IMR-90 (cell line): ENCODE measurements around the gene ROMO1.

ENCODE experiments used
- BHLHE40 ChIP-seq: fragments of 150-350 bp; IDR thresholded peaks from 2 replicates; pipeline ENCODE4 v1.6.1; 2016; ENCODE audit warnings: mild to moderate bottlenecking, low read depth, low read length
- CEBPB ChIP-seq: IDR thresholded peaks from 2 replicates; pipeline ENCODE4 v1.6.1; 2012; ENCODE audit warnings: low read depth, low read length, improper control_type of control experiment
- CTCF ChIP-seq: conservative IDR thresholded peaks from 2 replicates; pipeline ENCODE4 v1.5.1; 2012; ENCODE audit warnings: mild to moderate bottlenecking, low read depth, low read length, improper control_type of control experiment
- ELK1 ChIP-seq: fragments of 150-350 bp; IDR thresholded peaks from 2 replicates; pipeline ENCODE4 v1.6.1; 2016; ENCODE audit warnings: low read depth, mild to moderate bottlenecking, low read length, moderate library complexity, borderline replicate concordance
- MAFK ChIP-seq: IDR thresholded peaks from 2 replicates; pipeline ENCODE4 v1.6.1; 2012; ENCODE audit warnings: low read depth, low read length, improper control_type of control experiment
- MXI1 ChIP-seq: IDR thresholded peaks from 2 replicates; pipeline ENCODE4 v1.6.1; 2012; ENCODE audit warnings: low read depth, mild to moderate bottlenecking, low read length, moderate library complexity, borderline replicate concordance
- NFE2L2 ChIP-seq: fragments of 150-350 bp; IDR thresholded peaks from 2 replicates; pipeline ENCODE4 v1.6.1; 2016; ENCODE audit warnings: low read depth, mild to moderate bottlenecking, low read length
- POLR2A ChIP-seq: IDR thresholded peaks from 2 replicates; pipeline ENCODE4 v1.6.1; 2012; ENCODE audit warnings: mild to moderate bottlenecking, low read depth, low read length
- RAD21 ChIP-seq: IDR thresholded peaks from 2 replicates; pipeline ENCODE4 v1.6.1; 2012; ENCODE audit warnings: low read length, improper control_type of control experiment
- RCOR1 ChIP-seq: IDR thresholded peaks from 2 replicates; pipeline ENCODE4 v1.6.1; 2012; ENCODE audit warnings: mild to moderate bottlenecking, low read length, improper control_type of control experiment; ENCODE audit not compliant: insufficient replicate concordance
- RFX5 ChIP-seq: IDR thresholded peaks from 2 replicates; pipeline ENCODE4 v1.8.0; 2012; ENCODE audit warnings: low read depth, mild to moderate bottlenecking, low read length, moderate library complexity
- SMC3 ChIP-seq: fragments of 150-350 bp; IDR thresholded peaks from 2 replicates; pipeline ENCODE4 v1.6.1; 2016; ENCODE audit warnings: low read depth, mild to moderate bottlenecking, antibody characterized with exemption, low read length, moderate library complexity
- USF2 ChIP-seq: fragments of 150-350 bp; IDR thresholded peaks from 2 replicates; pipeline ENCODE4 v1.6.1; 2017; ENCODE audit warnings: mild to moderate bottlenecking, antibody characterized with exemption, low read length, low read depth

- TF ChIP-seq CEBPB (no peak), USF2 (no peak), RAD21 (no peak), SMC3 (no peak), CTCF (no peak), ELK1 (no peak), MXI1 (no peak), POLR2A (no peak), RFX5 (no peak), BHLHE40 (no peak), NFE2L2 (no peak), MAFK (no peak), RCOR1 (no peak)
Observed at GRCh38 chr20:35660122-35660937, 38.9 kb upstream of the ROMO1 start.
